ENCODE measurements around the gene MOB2.

DNA sequence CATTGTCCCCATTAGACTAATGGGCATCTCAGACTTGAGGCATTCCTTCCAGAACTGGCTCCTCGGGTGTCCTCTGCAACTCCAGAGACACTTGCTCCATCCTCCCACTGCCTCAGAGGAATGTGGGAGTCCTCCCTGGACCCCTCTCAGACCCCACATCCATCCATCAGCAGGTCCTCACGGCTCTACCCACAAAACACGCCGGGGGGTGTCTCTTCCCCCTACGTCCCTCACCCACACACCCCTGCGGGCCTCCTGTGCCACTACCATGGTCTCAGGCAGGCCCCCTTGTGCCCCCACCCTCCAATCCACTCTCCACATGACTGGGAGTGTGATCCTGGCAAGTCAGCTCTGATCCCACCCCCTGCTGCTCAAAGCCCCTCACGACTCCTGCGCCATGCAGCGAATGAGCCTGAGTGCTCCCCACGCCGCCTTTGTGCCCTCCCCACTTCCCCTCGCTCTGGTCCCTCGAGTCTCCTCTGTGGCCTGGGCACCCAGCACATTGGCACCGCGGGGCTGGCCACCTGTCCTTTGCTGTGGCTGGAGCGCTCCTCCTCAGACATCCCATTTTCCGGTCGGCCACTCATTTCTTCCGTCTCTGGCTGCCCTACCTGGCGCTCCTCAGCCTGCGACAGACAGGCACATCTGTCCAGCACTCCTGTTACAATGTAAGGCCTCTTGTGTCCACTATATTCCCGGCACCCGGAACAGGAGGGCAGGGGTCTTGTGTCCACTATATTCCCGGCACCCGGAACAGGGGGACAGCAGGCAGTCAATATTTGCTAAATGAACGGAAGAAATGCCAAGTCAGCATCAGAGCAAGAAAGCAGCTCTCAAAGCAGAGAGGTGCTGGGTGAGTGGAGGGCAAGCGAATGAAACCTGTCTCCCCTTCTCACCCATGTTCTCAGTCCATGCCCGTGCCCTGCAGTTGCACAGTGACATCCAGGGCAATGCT, 14.2 kb upstream of the MOB2 start:
- TF ChIP-seq ELF4 (IDR thresholded peaks at IDR 0.05) (no peak), TARDBP (IDR thresholded peaks at IDR 0.05) (no peak), SUZ12 (IDR thresholded peaks at IDR 0.05) (no peak), ARNT (IDR thresholded peaks at IDR 0.05) (no peak), SP1 (IDR thresholded peaks at IDR 0.05) (no peak), HDGF (IDR thresholded peaks at IDR 0.05; ENCODE audit: borderline replicate concordance) (no peak)

All from HEK293T (cell line).